ENCODE measurements around the gene ZDHHC6.
A peak's percentile ranks its signal among the peaks of the same experiment; 100 is the strongest.
"Not testable (repeated sequence)": the region's sequence is repeated elsewhere in the genome, so short reads cannot be mapped to it uniquely, and the experiment has no call there.

Gene ZDHHC6, protein sequence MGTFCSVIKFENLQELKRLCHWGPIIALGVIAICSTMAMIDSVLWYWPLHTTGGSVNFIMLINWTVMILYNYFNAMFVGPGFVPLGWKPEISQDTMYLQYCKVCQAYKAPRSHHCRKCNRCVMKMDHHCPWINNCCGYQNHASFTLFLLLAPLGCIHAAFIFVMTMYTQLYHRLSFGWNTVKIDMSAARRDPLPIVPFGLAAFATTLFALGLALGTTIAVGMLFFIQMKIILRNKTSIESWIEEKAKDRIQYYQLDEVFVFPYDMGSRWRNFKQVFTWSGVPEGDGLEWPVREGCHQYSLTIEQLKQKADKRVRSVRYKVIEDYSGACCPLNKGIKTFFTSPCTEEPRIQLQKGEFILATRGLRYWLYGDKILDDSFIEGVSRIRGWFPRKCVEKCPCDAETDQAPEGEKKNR

GRCh38 chr10:112446855-112447619 lies at the start of gene ZDHHC6, which contains the start of gene VTI1A:
TSS of gene ZDHHC6 (minus strand) at chr10:112446914. CDS start at chr10:112445436, 1,478 bp downstream.
TSS of gene VTI1A (plus strand) at chr10:112447215. CDS start at chr10:112447374, 159 bp downstream.
- peak; percentile 56 to 65 (median 64) for DNase-seq (ENCODE audit: low read depth in 2 of 3, low spot score in 2 of 3)

DNA sequence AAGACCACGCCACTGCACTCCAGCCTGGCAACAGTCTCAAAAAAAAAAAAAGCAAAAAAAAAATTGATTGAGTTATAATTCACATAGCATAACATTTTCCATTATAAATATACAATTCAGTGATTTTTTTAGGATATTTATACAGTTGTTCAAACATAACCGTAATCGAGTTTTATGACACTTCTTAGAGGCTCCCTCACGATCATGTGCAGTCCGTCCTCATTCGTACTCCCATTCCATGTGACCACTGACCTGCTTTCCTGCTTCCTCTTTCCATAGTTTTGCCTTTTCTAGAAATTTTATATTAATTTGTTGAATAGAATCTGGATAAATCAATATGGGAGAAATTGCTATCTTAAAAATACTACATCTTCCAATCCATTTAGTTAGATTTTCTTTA lies 46.0 kb upstream of the ZDHHC6 start:
- no peak for DNase-seq (ENCODE audit: low read depth in 2 of 3, low spot score in 2 of 3)

- no peak for DNase-seq (ENCODE audit: low read depth in 2 of 3, low spot score in 2 of 3)
Observed at GRCh38 chr10:112491144-112491543, 44.4 kb upstream of the ZDHHC6 start.

DNA sequence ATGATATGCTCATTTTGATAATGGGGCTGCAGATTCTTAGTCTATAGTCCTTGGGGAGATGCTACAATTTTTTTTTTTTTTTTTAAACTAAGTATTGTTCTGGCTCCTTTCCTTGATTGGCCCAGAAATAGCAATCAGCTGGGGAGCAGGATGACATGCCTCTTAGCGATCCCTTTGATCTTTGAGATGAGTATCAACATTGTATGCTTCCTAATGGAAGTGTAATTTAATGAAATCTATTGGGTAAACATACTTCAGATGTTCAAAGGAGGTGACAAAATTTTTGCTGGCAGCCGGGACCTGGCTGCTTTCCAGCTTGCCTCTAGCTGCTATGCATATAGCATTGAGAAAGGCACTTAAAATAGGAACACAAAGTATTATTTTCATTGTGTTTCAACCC lies 43.8 kb upstream of the ZDHHC6 start:
- no peak for DNase-seq (ENCODE audit: low read depth in 2 of 3, low spot score in 2 of 3)

GRCh38 chr10:112487964-112488363 lies 41.2 kb upstream of the ZDHHC6 start:
- DNase-seq (ENCODE audit: low read depth in 2 of 3, low spot score in 2 of 3): no peak

GRCh38 chr10:112484399-112484798 lies 37.7 kb upstream of the ZDHHC6 start:
- no peak for DNase-seq (ENCODE audit: low read depth in 2 of 3, low spot score in 2 of 3)

DNA sequence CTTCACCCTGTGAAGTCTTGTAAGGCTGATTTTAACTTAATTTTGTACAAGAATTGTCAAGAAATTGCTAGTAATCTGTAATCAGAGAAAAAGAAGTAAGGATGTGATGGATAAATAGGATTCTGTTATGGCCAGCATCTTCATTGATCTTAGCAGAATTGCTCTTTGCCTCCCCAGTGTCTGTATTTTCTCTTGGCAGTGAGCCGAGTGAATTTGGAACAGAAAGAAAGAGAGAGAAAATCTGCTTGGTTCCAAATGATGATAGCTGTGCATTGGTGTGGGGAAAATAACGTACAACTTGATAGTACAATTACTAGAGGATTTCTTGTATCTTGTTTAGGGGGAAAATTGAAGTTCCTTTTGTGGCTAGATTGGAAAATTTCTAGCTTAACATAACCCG lies 34.9 kb upstream of the ZDHHC6 start:
- no peak for DNase-seq (ENCODE audit: low read depth in 2 of 3, low spot score in 2 of 3)

DNA sequence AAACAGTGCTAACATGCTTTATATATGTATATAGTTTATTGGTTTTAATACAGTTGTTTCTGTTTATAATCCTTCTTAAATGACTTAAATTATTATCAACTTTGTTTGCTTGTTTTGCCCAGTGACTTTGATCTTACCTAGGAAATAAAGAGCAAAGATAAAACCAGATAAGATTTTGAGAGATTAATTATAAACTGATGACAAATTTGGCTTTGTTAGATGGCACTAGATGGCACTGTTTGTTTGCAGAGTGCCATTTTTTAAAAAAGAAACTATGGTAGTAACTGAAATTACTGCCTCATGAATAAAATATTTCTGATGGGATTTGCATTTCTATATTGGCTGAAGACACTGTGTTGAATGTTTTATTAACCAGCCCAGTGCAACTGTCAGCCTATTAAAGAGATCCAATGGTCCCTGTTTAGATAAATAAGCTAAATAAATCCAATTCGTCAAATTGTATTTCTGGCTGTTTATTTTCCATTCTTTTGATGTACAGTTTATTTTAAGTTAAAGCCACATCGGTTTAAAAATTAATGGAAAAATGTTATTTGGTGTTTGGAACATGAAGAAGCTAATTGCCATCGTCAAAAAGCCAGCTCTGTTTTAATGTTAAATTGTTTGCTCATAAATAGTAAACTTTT lies 29.0 kb upstream of the ZDHHC6 start:
- no peak for DNase-seq (ENCODE audit: low read depth in 2 of 3, low spot score in 2 of 3)

GRCh38 chr10:112471878-112472487 lies 25.3 kb upstream of the ZDHHC6 start:
- DNase-seq (ENCODE audit: low read depth in 2 of 3, low spot score in 2 of 3): no peak

DNA sequence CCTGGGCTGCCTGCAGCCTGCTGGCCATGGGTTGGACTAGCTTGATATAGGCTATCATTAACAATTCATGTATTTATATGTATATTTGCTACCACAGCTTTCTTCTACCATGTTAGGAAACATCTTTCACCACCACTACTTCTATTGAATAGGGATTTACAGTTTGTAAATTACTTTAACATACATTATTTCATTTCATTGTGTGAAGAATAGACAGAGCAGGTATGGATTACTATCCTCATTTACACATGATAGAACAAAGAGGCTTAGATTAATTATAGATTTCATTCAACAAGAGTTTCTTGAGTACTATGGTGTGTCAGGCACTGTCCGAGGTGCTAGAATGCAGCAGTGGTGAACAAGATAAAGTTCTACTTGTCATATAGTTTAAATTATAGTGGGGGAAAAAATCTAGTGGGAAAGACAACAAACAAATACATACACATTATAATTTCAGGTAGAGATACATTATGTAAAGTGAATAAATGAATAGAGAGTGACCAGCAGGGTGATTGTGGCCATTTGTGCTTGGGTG lies 20.9 kb upstream of the ZDHHC6 start:
- no peak for DNase-seq (ENCODE audit: low read depth in 2 of 3, low spot score in 2 of 3)

DNA sequence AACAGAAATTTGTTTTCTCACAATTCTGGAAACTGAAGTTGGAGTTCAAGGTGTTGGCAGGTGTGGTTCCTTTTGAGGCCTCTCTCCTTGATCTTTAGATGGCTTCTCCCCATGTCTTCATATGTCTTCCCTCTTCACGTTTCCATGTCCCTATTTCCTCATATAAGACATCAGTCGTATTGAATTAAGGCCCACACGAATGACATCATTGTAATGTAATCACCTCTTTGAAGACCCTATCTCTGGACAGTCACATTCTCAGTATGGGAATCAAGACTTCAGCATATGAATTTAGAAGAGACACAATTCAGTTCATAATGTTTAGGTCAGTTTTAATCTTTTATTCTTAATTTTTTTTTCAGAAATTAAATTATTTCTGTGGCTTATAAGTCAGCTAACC lies 20.1 kb upstream of the ZDHHC6 start:
- no peak for DNase-seq (ENCODE audit: low read depth in 2 of 3, low spot score in 2 of 3)

GRCh38 chr10:112465299-112465883 lies 18.7 kb upstream of the ZDHHC6 start:
- no peak for DNase-seq (ENCODE audit: low read depth in 2 of 3, low spot score in 2 of 3)

DNA sequence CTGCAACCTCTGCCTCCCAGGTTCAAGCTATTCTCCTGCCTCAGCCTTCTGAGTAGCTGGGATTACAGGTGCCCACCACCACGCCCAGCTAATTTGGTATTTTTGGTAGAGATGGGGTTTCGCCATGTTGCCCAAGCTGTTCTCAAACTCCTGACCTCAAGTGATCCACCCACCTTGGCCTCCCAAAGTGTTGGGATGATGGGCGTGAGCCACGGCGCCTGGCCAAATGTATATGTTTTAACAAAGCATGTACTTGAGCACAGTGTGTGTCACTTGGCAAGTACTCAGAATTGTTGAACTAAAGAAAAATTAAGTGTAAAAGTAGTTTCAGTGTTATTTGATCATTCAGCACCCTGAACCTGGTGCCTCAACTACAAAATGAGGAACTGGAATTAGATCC lies 17.4 kb upstream of the ZDHHC6 start:
- not testable (repeated sequence) for DNase-seq (ENCODE audit: low read depth in 2 of 3, low spot score in 2 of 3)

DNA sequence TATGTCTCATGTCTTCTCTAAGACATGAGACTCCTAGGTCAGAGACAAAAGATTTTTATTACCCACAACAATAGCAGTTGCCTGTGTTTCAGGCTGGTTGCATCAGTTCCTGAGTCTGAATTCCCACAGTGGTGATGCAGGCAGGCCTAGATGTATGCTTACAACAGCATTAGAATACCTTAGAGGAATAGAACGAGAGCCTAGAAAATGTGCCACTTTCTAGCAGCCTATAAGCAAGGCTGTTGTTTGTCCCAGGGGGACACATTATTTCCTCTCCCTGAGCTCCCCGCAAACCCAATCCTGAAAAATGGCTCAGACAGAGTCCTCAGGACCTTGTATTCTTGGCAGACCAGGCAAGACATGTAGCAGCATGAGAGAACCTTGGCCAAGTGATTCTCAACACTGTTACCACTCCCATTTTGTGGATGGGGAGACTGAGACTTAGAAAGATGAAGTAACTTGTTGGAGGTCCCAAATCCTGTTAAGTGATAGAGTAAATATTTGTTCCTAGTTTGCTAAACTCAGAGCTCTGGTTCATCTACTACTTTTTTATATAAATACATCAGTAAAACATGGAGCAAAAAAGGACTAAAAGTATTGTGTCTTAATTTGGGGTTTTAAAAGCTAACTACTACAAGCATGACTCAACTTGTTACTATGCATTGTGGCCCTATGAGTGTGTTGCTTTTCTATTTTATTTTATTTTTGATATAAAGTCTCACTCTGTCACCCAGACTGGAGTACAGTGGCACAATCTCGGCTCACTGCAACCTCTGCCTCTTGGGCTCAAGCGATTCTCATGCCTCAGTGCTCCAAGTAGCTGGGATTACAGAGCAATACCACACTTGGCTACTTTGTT lies 14.5 kb upstream of the ZDHHC6 start:
- no peak for DNase-seq (ENCODE audit: low read depth in 2 of 3, low spot score in 2 of 3)

- no peak for DNase-seq (ENCODE audit: low read depth in 2 of 3, low spot score in 2 of 3)
Observed at GRCh38 chr10:112460366-112460765, 13.7 kb upstream of the ZDHHC6 start.

DNA sequence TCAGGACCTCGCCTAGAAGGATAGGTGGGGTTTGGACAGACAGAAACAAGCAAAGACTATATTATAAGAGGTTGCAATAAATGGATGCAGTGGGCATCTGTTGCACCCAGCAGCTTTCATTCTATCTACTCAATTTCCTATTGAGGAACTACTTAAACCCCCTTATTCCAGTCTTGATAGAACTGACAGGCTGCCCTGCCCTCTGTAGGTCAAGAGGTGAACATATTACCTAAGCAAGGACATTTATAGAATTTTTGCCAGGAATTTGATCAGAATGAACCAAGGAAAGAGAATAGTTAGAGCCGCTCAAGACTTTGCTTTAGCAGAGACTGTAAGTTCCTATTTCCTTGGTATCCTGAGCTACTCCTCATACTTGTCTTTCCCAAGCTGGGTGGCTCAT lies 9.8 kb upstream of the ZDHHC6 start:
- no peak for DNase-seq (ENCODE audit: low read depth in 2 of 3, low spot score in 2 of 3)

DNA sequence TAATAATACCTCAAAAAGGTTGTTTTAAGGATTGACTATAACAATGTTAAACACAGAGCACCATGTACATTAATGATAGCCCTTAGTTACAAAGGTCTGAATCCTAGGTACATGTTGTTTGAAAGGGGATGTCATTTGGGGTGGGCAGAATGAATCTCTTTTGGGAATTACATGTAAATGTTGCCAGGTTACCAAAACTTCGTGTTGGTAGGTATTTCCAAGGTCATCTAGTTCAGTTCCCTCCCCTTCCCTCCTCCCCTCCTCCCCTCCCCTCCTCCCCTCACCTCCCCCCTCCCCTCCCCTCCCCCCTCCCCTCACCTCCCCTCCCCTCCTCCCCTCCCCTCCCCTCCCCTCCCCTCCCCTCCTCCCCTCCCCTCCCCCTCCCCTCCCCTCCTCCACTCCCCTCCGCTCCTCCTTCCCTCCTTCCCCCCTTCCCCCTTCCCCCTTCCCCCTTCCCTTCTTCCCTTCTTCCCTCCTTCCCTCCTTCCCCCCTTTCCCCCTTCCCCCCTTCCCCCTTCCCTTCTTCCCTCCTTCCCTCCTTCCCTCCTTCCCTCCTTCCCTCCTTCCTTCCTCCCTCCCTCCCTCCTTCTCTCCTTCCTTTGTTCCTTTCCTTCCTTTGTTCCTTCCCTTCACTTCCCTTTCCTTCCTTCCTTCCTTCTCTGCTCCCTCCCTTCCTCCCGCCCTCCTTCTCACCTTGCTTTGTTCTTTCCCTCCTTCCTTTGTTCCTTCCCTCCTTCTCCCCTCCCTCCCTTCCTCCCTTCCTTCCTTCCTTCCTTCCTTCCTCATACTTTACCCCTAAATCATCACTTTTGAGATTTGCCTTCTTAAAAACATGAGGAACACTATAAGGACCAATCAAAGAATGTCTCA lies 8.4 kb upstream of the ZDHHC6 start:
- no peak for DNase-seq (ENCODE audit: low read depth in 2 of 3, low spot score in 2 of 3)

DNA sequence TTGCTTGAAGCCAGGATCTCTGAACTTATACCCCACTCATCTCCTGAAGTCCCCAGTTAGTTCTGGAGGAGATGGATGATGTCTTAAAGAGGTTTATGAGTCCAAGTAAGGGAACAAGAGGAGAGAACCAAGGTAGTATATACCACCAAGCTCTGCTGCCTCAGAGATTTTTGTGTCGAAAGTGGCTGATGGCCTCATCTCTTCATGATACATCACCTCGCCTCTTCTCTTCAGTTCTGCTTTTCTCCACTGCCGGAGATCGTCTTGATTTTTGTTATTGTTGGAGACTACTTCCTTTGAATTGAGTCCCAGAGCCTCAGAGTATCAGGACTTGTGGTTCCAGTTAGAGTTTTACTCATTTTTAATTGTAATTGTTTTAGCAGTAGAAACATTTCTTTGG lies 2.2 kb upstream of the ZDHHC6 start:
- DNase-seq (ENCODE audit: low read depth in 2 of 3, low spot score in 2 of 3): no peak

DNA sequence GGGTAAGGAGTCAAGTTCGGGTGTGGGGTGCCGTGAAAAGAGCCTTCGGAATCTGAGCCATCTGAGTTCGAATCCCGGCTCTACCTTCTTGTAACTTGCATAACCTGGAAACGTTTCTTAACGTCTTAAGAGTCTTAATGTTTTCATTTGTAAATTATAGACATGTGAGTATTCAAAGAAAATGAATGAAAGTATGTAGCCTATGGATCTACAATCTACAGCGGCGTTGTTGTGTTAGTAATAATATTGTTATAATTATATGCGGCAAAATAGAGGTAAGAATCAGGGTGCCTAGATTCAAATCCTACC lies 860 bp upstream of the ZDHHC6 start:
- no peak for DNase-seq (ENCODE audit: low read depth in 2 of 3, low spot score in 2 of 3)

All from activated CD8-positive, alpha-beta memory T cell treated with anti-CD3 and anti-CD28 coated beads for 48 hours (primary cell).